Lower leg skin (tissue), 3 donors: Measurements from ENCODE around the gene COL4A1.

Experiments
- CTCF ChIP-seq, 3 donors: fragments of 450-650 bp; IDR thresholded peaks; one replicate each; pipeline ENCODE4 v1.5.1; 2016; ENCODE audit warnings: antibody characterized with exemption in 3 of 3, mild to moderate bottlenecking in 3 of 3, moderate library complexity in 2 of 3
- POLR2A ChIP-seq, 2 donors: fragments of 450-650 bp; IDR thresholded peaks; one replicate each; pipeline ENCODE4 v1.6.1; 2016 to 2017; ENCODE audit warnings: antibody characterized with exemption in 2 of 2, mild to moderate bottlenecking in 1 of 2, moderate library complexity in 1 of 2

- TF ChIP-seq POLR2A (IDR thresholded peaks at IDR 0.05): no peak
- no peak for TF ChIP-seq CTCF (IDR thresholded peaks at IDR 0.05)
Observed at GRCh38 chr13:110230661-110231347, 76.2 kb downstream of the COL4A1 start.
